H1 (cell line): ENCODE measurements around the gene APOA4. TPM values are rescaled to one million over a fixed set of nuclear protein-coding genes. Genes with fewer than 3 reads are reported as not detected.

ENCODE experiments used
- CTCF ChIA-PET: fragments of 300-600 bp; sonication (Branson Sonifier 250); formaldehyde crosslinking; loops from one replicate; lab custom pipeline; 2021; ENCODE audit not compliant: partially characterized antibody; lab: Charles Lee
- POLR2A ChIA-PET: fragments of 300-600 bp; sonication (Branson Sonifier 250); formaldehyde crosslinking; loops from one replicate; lab custom pipeline; 2021; ENCODE audit warnings: inconsistent platforms; ENCODE audit not compliant: partially characterized antibody; lab: Charles Lee
- DNase-seq, 2 experiments: peaks; one replicate each; pipeline versions ENCODE4 v3.0.0 to v3.0.0-alpha.2; 2010 to 2022; ENCODE audit warnings: low spot score in 2 of 2, low read depth in 1 of 2, mixed read lengths in 1 of 2
- FAIRE-seq: peaks from 2 replicates; lab custom pipeline; 2011; peaks lifted over from hg19 to GRCh38; lab: Jason Lieb, UNC
- H2AFZ ChIP-seq: 2 replicates; pipeline ENCODE4 v1.8.1; 2012; ENCODE audit warnings: low read length, inconsistent platforms
- H2AK5ac ChIP-seq: 2 replicates; pipeline ENCODE4 v1.6.1; 2013; ENCODE audit warnings: low read depth, low read length
- H2BK120ac ChIP-seq: replicated peaks from 2 replicates; pipeline ENCODE3; 2013; ENCODE audit warnings: low read depth, low read length, inconsistent platforms
- H2BK12ac ChIP-seq: 2 replicates; pipeline ENCODE4 v1.6.1; 2013; ENCODE audit warnings: low read depth, low read length
- H2BK15ac ChIP-seq: 2 replicates; pipeline ENCODE4 v1.6.1; 2013; ENCODE audit warnings: low read length
- H2BK20ac ChIP-seq: 2 replicates; pipeline ENCODE4 v1.6.1; 2013; ENCODE audit warnings: low read length
- H2BK5ac ChIP-seq: 2 replicates; pipeline ENCODE4 v1.6.1; 2013; ENCODE audit warnings: low read depth, low read length
- H3K14ac ChIP-seq: 2 replicates; pipeline ENCODE4 v1.6.1; 2013; ENCODE audit warnings: inconsistent platforms; ENCODE audit not compliant: insufficient read length
- H3K18ac ChIP-seq: 2 replicates; pipeline ENCODE4 v1.6.1; 2013; ENCODE audit warnings: low read length; ENCODE audit errors: extremely low read depth
- H3K23ac ChIP-seq: 2 replicates; pipeline ENCODE4 v1.6.1; 2013; ENCODE audit warnings: inconsistent platforms; ENCODE audit not compliant: insufficient read length
- H3K23me2 ChIP-seq: 2 replicates; pipeline ENCODE4 v1.6.1; 2013; ENCODE audit warnings: low read depth, low read length
- H3K27ac ChIP-seq: 2 replicates; pipeline ENCODE4 v1.6.1; 2011; ENCODE audit warnings: low read depth, low read length, inconsistent platforms
- H3K27me3 ChIP-seq, 4 experiments: replicated peaks in 1 of 4; 1 replicate in 1 of 4; 2 replicates in 3 of 4; pipeline versions ENCODE4 v1.6.1 to v1.8.1; 2011 to 2013; ENCODE audit warnings: low read length in 3 of 4, mild to moderate bottlenecking in 3 of 4, inconsistent platforms in 2 of 4, mixed read lengths in 2 of 4, moderate library complexity in 1 of 4; ENCODE audit not compliant: control insufficient read depth in 3 of 4, insufficient read depth in 3 of 4; ENCODE audit errors: extremely low read depth in 1 of 4
- H3K36me3 ChIP-seq, 4 experiments: 2 replicates each; pipeline versions ENCODE4 v1.6.1 to v1.8.1; 2011 to 2013; ENCODE audit warnings: mild to moderate bottlenecking in 4 of 4, low read length in 3 of 4, moderate library complexity in 2 of 4, control low read depth in 1 of 4, inconsistent platforms in 1 of 4; ENCODE audit not compliant: insufficient read depth in 4 of 4, control insufficient read depth in 2 of 4
- H3K4ac ChIP-seq: replicated peaks from 2 replicates; pipeline ENCODE3; 2013; ENCODE audit warnings: low read length, low read depth, mixed read lengths, inconsistent platforms; ENCODE audit not compliant: insufficient read length
- H3K4me1 ChIP-seq, 4 experiments: replicated peaks in 1 of 4; 1 replicate in 1 of 4; 2 replicates in 3 of 4; pipeline versions ENCODE4 v1.6.1 to v1.8.1; 2011 to 2013; ENCODE audit warnings: low read length in 3 of 4, inconsistent platforms in 2 of 4, mixed read lengths in 1 of 4; ENCODE audit not compliant: insufficient read depth in 4 of 4, control insufficient read depth in 3 of 4
- H3K4me2 ChIP-seq, 2 experiments: 2 replicates each; pipeline versions ENCODE4 v1.6.1 to v1.8.1; 2011 to 2013; ENCODE audit warnings: low read depth in 2 of 2, low read length in 2 of 2, control low read depth in 1 of 2, inconsistent platforms in 1 of 2, mild to moderate bottlenecking in 1 of 2; ENCODE audit not compliant: insufficient read depth in 1 of 2
- H3K4me3 ChIP-seq, 4 experiments: fragments of 200-600, 300-600 bp in 1 of 4; sonication (generic), shearing (Covaris generic), sonication (Bioruptor Twin) in 1 of 4; 2 replicates each; pipeline versions ENCODE4 v1.5.1 to v1.8.1; 2011 to 2016; ENCODE audit warnings: low read length in 4 of 4, low read depth in 3 of 4, control low read depth in 2 of 4, inconsistent platforms in 2 of 4, mild to moderate bottlenecking in 2 of 4, mixed read lengths in 1 of 4, moderate library complexity in 1 of 4; ENCODE audit not compliant: insufficient read depth in 2 of 4; ENCODE audit errors: extremely low read depth in 1 of 4
- H3K56ac ChIP-seq: replicated peaks from 2 replicates; pipeline ENCODE3; 2013; ENCODE audit warnings: low read depth, mild to moderate bottlenecking, mixed read lengths, low read length, inconsistent platforms; ENCODE audit not compliant: insufficient read length
- H3K79me1 ChIP-seq: 2 replicates; pipeline ENCODE4 v1.6.1; 2013; ENCODE audit warnings: low read depth, low read length, control low read depth
- H3K79me2 ChIP-seq, 2 experiments: 2 replicates each; pipeline versions ENCODE4 v1.6.1 to v1.8.1; 2012 to 2013; ENCODE audit warnings: low read length in 2 of 2, mild to moderate bottlenecking in 2 of 2, inconsistent platforms in 1 of 2; ENCODE audit not compliant: insufficient read depth in 2 of 2, control insufficient read depth in 1 of 2
- H3K9ac ChIP-seq, 4 experiments: replicated peaks in 1 of 4; 1 replicate in 1 of 4; 2 replicates in 3 of 4; pipeline versions ENCODE4 v1.6.1 to v1.8.1; 2011 to 2013; ENCODE audit warnings: low read depth in 3 of 4, low read length in 3 of 4, control low read depth in 2 of 4, mild to moderate bottlenecking in 2 of 4, moderate library complexity in 2 of 4, inconsistent platforms in 1 of 4; ENCODE audit errors: extremely low read depth in 1 of 4
- H3K9me3 ChIP-seq, 2 experiments: 2 replicates each; pipeline versions ENCODE4 v1.6.1 to v1.8.1; 2012 to 2013; ENCODE audit warnings: mild to moderate bottlenecking in 2 of 2, moderate library complexity in 2 of 2, control low read depth in 1 of 2, inconsistent platforms in 1 of 2, low read depth in 1 of 2, low read length in 1 of 2, mixed read lengths in 1 of 2; ENCODE audit not compliant: insufficient read depth in 2 of 2
- H4K20me1 ChIP-seq, 2 experiments: replicated peaks in 1 of 2; 2 replicates each; pipeline versions ENCODE3 to v1.8.1; 2011 to 2013; ENCODE audit warnings: inconsistent platforms in 2 of 2, low read length in 2 of 2, mild to moderate bottlenecking in 1 of 2; ENCODE audit not compliant: insufficient read depth in 2 of 2, control insufficient read depth in 1 of 2
- H4K5ac ChIP-seq: 2 replicates; pipeline ENCODE4 v1.6.1; 2013; ENCODE audit warnings: low read length, low read depth, mixed read lengths, inconsistent platforms; ENCODE audit not compliant: insufficient read length
- H4K8ac ChIP-seq: 2 replicates; pipeline ENCODE4 v1.8.0; 2013; ENCODE audit warnings: mild to moderate bottlenecking, moderate library complexity, low read length, inconsistent platforms; ENCODE audit not compliant: insufficient read depth; ENCODE audit errors: extremely low read depth
- H4K91ac ChIP-seq: replicated peaks from 2 replicates; pipeline ENCODE3; 2013; ENCODE audit warnings: low read length, mixed read lengths, inconsistent platforms; ENCODE audit not compliant: insufficient read length
- EGR1 ChIP-seq: IDR thresholded peaks from 2 replicates; pipeline ENCODE4 v1.6.1; 2011; ENCODE audit warnings: low read depth, low read length, borderline replicate concordance
- NRF1 ChIP-seq: IDR thresholded peaks from 2 replicates; pipeline ENCODE4 v1.6.1; 2011; ENCODE audit warnings: mild to moderate bottlenecking, low read depth, low read length, improper control_type of control experiment
- SAP30 ChIP-seq: fragments of 300-600 bp; sonication (generic); IDR thresholded peaks from 2 replicates; pipeline ENCODE4 v1.7.1; 2012; ENCODE audit warnings: low read length, moderate library complexity, mild to moderate bottlenecking, inconsistent platforms; ENCODE audit not compliant: insufficient read depth, insufficient replicate concordance
- SIX5 ChIP-seq: IDR thresholded peaks from 2 replicates; pipeline ENCODE4 v1.6.1; 2011; ENCODE audit warnings: mild to moderate bottlenecking, low read depth, low read length
- WGBS, 2 experiments: shearing (Covaris generic) in 1 of 2; methylation state at CpG; one replicate each; pipeline versions ENCODE4 v1.1.6 to v1.1.7; 2013 to 2015; ENCODE audit warnings: low lambda C conversion rate in 2 of 2, mixed read lengths in 2 of 2, inconsistent platforms in 1 of 2, low coverage in 1 of 2, missing lambda C conversion rate in 1 of 2; ENCODE audit not compliant: insufficient replicate concordance in 2 of 2, insufficient coverage in 1 of 2, insufficient read length in 1 of 2; ENCODE audit errors: extremely low coverage in 1 of 2, missing lambda C conversion rate in 1 of 2; 5-methylcytosine and 5-hydroxymethylcytosine counted together
- polyA plus RNA-seq, 7 experiments: library from polyadenylated mRNA; depleted of rRNA in 3 of 7; stranded (reverse) in 5 of 7; unstranded in 2 of 7; fragments of >200 nt in 5 of 7; fragments of 200-250 nt in 2 of 7; gene quantifications; 1 replicate in 5 of 7; 2 replicates in 1 of 7; 4 replicates in 1 of 7; pipeline versions ENCODE4 v1.2.1 to v1.2.3, GENCODE V29; 2011 to 2013; ENCODE audit warnings: missing spikeins in 2 of 7, mixed read lengths in 2 of 7
- total RNA-seq: library from RNA; stranded (reverse); fragmentation: NEBNext Ultra II Directional; extraction: Animal tissue kit (Norgen Biotek cat#: 25700); gene quantifications from 2 replicates; pipeline ENCODE4 v1.2.1, GENCODE V29; 2021
- TF ChIP-seq, protein P1 (sequence below), 3 experiments: IDR thresholded peaks; 1 replicate in 2 of 3; 2 replicates in 1 of 3; pipeline versions ENCODE4 v1.5.1 to v1.6.1; 2011; ENCODE audit warnings: low read length in 3 of 3, mild to moderate bottlenecking in 3 of 3, inconsistent platforms in 2 of 3, low read depth in 1 of 3, moderate library complexity in 1 of 3; ENCODE audit not compliant: insufficient read depth in 1 of 3; ENCODE audit errors: control extremely low read depth in 1 of 3

Gene APOA4
- total and polyA plus RNA-seq, 2 of the 8 experiments (the other 6 are each of a cell fraction or from before 2014, with no cell fraction given), result not detected

DNA sequence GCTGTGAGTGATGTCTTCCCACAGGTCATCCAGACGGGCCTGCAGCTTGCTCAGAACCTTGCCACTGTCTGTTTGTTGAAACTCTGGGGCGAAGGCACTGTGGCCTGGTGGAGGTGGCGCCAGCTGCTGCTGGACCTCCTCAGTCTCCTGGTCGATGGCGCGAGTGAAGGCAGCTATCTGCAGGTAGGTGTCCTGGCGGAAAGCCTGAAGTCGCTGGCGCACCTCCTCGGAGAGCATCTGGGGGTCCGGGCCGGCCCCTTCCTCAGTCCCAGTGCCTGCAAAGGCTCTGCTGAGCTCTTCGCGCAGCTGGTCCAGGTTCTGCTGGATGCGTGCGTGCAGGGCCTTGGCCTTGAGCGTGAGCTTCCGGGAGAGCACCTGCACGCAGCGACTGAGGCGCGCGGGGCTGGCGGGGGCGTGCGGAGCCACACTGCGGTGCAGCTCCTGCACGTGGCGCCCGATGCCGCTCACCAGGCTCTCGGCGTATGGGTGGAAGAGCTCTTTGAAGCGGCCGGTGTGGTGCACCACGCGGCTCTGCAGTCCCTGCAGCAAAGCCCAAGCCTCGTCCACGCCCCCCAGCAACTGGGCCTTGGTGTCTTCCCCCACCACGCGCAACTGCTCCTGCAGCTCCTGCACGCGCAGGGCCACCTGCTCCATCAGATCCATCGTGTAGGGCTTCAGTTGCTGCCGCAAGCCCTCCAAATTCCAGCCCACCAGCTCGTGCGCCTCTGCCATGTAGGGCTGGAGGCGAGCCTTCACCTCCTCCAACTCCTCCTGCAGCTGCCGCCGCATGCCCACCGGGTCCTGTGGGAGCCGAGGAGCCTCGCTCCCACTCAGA is 32.7 kb downstream of the APOA4 start:
- no peak for FAIRE-seq
- H3K27ac ChIP-seq, result no peak overlapping the region
- H3K9ac ChIP-seq, result no peak overlapping the region
- H3K4me2 ChIP-seq, result no peak overlapping the region; a peak in 1 of 4 replicates
- no peak overlapping the region for H4K91ac ChIP-seq
- H2BK20ac ChIP-seq, result no peak overlapping the region; the same call in 1 of the 2 replicates
- H2BK15ac ChIP-seq, result peak overlapping the region; percentile 97; the same call in 1 of the 2 replicates
- no peak overlapping the region for H3K4ac ChIP-seq
- DNase-seq, result no peak
- peaks cover 0 to 15% of the 10 kb centered on the region in 2 experiments; a peak in 2 of 4 replicates for H3K79me2 ChIP-seq
- no peak overlapping the region for H3K23ac ChIP-seq
- no peak overlapping the region for H3K14ac ChIP-seq
- ChIA-PET CTCF (interaction anchor here (0.6 to 12.1 kb wide), 38 partner anchors 8 to 436 kb away, joined by 3 to 237 read pairs (median 4); partner anchors contain the start of genes APOA1, APOA4, APOC3 and BUD13), POLR2A (interaction anchor here (0.6 to 6.0 kb wide), 7 partner anchors 13 to 354 kb away, joined by 3 to 29 read pairs (median 4); partner anchors contain the start of genes APOC3, BUD13 and PAFAH1B2)
- H3K18ac ChIP-seq, result no peak overlapping the region
- 0 out of 2 replicates have a peak overlapping the region, but pooled peaks have one; percentile 61 for H2BK12ac ChIP-seq
- no peaks in the 10 kb centered on the region for H3K9me3 ChIP-seq
- no peak overlapping the region for H4K5ac ChIP-seq
- peaks cover 11% of the 10 kb centered on the region for H3K23me2 ChIP-seq
- peaks cover 5% of the 10 kb centered on the region; the same call in 1 of the 2 replicates for H3K79me1 ChIP-seq
- no peak overlapping the region for H2AK5ac ChIP-seq
- H2BK5ac ChIP-seq, result peak overlapping the region; percentile 18; the same call in 1 of the 2 replicates
- H3K4me3 ChIP-seq, result no peak overlapping the region
- no peak overlapping the region for H2BK120ac ChIP-seq
- peak overlapping the region; percentile 20 for H4K8ac ChIP-seq
- TF ChIP-seq SIX5, result no peak
- no peak for TF ChIP-seq SAP30
- TF ChIP-seq, protein P1, sequence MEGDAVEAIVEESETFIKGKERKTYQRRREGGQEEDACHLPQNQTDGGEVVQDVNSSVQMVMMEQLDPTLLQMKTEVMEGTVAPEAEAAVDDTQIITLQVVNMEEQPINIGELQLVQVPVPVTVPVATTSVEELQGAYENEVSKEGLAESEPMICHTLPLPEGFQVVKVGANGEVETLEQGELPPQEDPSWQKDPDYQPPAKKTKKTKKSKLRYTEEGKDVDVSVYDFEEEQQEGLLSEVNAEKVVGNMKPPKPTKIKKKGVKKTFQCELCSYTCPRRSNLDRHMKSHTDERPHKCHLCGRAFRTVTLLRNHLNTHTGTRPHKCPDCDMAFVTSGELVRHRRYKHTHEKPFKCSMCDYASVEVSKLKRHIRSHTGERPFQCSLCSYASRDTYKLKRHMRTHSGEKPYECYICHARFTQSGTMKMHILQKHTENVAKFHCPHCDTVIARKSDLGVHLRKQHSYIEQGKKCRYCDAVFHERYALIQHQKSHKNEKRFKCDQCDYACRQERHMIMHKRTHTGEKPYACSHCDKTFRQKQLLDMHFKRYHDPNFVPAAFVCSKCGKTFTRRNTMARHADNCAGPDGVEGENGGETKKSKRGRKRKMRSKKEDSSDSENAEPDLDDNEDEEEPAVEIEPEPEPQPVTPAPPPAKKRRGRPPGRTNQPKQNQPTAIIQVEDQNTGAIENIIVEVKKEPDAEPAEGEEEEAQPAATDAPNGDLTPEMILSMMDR (IDR thresholded peaks at IDR 0.05; ENCODE audit: control extremely low read depth in 1 of 3, insufficient read depth in 1 of 3, low read depth in 1 of 3, low read length in 3 of 3), result no peak
- no peak for TF ChIP-seq NRF1
- no peak for TF ChIP-seq EGR1
- H3K36me3 ChIP-seq, result peaks cover 6 to 11% (median 7%) of the 10 kb centered on the region in 4 experiments
- peaks cover 0 to 11% (median 3%) of the 10 kb centered on the region in 4 experiments; a peak in 4 of 7 replicates for H3K27me3 ChIP-seq
- H3K4me1 ChIP-seq, result peaks cover 4 to 14% (median 7%) of the 10 kb centered on the region in 4 experiments
- H4K20me1 ChIP-seq, result no peaks in the 10 kb centered on the region
- peak overlapping the region; percentile 95 for H2AFZ ChIP-seq
- H3K56ac ChIP-seq, result no peak overlapping the region
- WGBS, 2 experiments, result 93% methylated on average over 53 of the region's 53 CpGs; no CpG with 5 or more reads in 1 of the 2 experiments
